ENCODE data around the gene LLGL1.

DNA sequence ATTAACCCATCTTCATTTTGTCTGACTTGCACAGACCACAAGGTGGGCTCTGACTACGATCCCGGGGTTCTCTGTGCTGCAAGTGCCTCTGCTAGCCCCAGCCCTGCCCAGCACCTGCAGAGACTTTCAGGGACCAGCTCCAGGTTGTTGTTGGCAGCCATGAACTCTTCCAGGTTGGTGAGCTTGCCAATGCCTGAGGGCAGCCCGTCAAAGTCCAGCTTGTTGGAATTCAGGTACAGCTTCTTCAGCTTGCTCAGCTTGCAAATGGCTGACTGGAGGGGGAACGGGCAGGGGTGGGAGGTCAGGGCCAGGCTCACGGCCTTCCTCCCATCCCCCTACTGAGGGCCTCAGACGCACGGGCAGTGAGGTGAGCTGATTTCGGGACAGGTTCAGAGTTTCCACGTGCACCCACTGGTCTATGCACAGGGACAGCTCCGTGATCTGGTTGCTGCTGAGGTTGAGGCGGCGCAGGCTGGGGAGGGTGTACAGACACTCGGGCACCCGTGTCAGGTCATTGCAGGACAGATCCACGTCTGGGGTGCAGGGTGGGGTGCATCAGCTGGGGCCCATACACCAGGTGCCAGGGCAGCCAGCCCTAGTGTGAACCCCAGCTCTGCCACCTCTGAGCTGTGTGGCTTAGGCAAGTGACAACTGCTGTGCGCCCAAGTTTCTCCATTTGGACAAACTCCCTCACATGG lies 27.9 kb downstream of the LLGL1 start:
- no peak for TF ChIP-seq POLR2A (IDR thresholded peaks at IDR 0.05)
- TF ChIP-seq, protein P1, sequence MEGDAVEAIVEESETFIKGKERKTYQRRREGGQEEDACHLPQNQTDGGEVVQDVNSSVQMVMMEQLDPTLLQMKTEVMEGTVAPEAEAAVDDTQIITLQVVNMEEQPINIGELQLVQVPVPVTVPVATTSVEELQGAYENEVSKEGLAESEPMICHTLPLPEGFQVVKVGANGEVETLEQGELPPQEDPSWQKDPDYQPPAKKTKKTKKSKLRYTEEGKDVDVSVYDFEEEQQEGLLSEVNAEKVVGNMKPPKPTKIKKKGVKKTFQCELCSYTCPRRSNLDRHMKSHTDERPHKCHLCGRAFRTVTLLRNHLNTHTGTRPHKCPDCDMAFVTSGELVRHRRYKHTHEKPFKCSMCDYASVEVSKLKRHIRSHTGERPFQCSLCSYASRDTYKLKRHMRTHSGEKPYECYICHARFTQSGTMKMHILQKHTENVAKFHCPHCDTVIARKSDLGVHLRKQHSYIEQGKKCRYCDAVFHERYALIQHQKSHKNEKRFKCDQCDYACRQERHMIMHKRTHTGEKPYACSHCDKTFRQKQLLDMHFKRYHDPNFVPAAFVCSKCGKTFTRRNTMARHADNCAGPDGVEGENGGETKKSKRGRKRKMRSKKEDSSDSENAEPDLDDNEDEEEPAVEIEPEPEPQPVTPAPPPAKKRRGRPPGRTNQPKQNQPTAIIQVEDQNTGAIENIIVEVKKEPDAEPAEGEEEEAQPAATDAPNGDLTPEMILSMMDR (IDR thresholded peaks at IDR 0.05), result no peak

Measured in esophagus squamous epithelium (tissue), 4 donors.